Measurements from ENCODE around the gene SHROOM4. TPM values are rescaled to one million over a fixed set of nuclear protein-coding genes. Genes with fewer than 3 reads are reported as not detected.

SHROOM4 gene
- total RNA-seq, 6 experiments from 2014 or later, result 0.55 to 2.0 (median 1.2) TPM

GRCh38 chrX:50644496-50644895, 169.5 kb downstream of the SHROOM4 start:
- Histone ChIP-seq H3K4me1 (no peaks in the 10 kb centered on the region), H3K4me3 (no peak overlapping the region), H3K27me3 (no peaks in the 10 kb centered on the region), H3K9me3 (no peaks in the 10 kb centered on the region), H3K27ac (no peak overlapping the region), H3K36me3 (no peaks in the 10 kb centered on the region)
- DNase-seq (no peak), ATAC-seq (no peak)
- TF ChIP-seq POLR2A (IDR thresholded peaks at IDR 0.05) (no peak), CTCF (IDR thresholded peaks at IDR 0.05) (no peak)
- intact Hi-C loops (cut with DNase I), result no loop called here

GRCh38 chrX:50643525-50644137, 170.4 kb downstream of the SHROOM4 start:
- no peaks in the 10 kb centered on the region for H3K36me3 ChIP-seq
- H3K9me3 ChIP-seq, result no peaks in the 10 kb centered on the region
- 22% methylated on average over 7 of the region's 7 CpGs for WGBS (ENCODE audit: insufficient coverage, low coverage, low lambda C conversion rate, missing lambda C conversion rate)
- H3K4me1 ChIP-seq, result no peaks in the 10 kb centered on the region
- peak in 1 of 3 donors; percentile 31 for DNase-seq
- H3K4me3 ChIP-seq, result no peak overlapping the region
- H3K27me3 ChIP-seq, result no peaks in the 10 kb centered on the region
- no peak overlapping the region for H3K27ac ChIP-seq
- intact Hi-C loops (cut with DNase I), result no loop called here
- TF ChIP-seq POLR2A (IDR thresholded peaks at IDR 0.05) (no peak), CTCF (IDR thresholded peaks at IDR 0.05) (no peak)
- peak; percentile 52 to 72 (median 60) for ATAC-seq

- ATAC-seq (peak in 2 of 4 donors; percentile 30 to 33), DNase-seq (peak in 2 of 3 donors; percentile 38 to 45)
- no peak overlapping the region for H3K27ac ChIP-seq
- 57% methylated on average over 2 of the region's 3 CpGs for WGBS (ENCODE audit: insufficient coverage, low coverage, low lambda C conversion rate, missing lambda C conversion rate)
- H3K4me1 ChIP-seq, result no peaks in the 10 kb centered on the region
- H3K27me3 ChIP-seq, result no peaks in the 10 kb centered on the region
- no peak for TF ChIP-seq POLR2A (IDR thresholded peaks at IDR 0.05)
- no peak for TF ChIP-seq CTCF (IDR thresholded peaks at IDR 0.05)
- H3K36me3 ChIP-seq, result no peaks in the 10 kb centered on the region
- intact Hi-C loops (cut with DNase I), result no loop called here
- H3K4me3 ChIP-seq, result no peak overlapping the region
- no peaks in the 10 kb centered on the region for H3K9me3 ChIP-seq
Measured at GRCh38 chrX:50638123-50638522, 175.9 kb downstream of the SHROOM4 start.

GRCh38 chrX:50635817-50636365, 178.1 kb downstream of the SHROOM4 start:
- H3K27me3 ChIP-seq, result no peaks in the 10 kb centered on the region
- 75% methylated on average over 4 of the region's 4 CpGs for WGBS (ENCODE audit: insufficient coverage, low coverage, low lambda C conversion rate, missing lambda C conversion rate)
- no peak overlapping the region for H3K4me3 ChIP-seq
- no peaks in the 10 kb centered on the region for H3K36me3 ChIP-seq
- DNase-seq, result no peak
- no peaks in the 10 kb centered on the region for H3K4me1 ChIP-seq
- TF ChIP-seq POLR2A (IDR thresholded peaks at IDR 0.05), result no peak
- no peak for TF ChIP-seq CTCF (IDR thresholded peaks at IDR 0.05)
- intact Hi-C loops (cut with DNase I), result no loop called here
- ATAC-seq, result no peak
- no peaks in the 10 kb centered on the region for H3K9me3 ChIP-seq
- no peak overlapping the region for H3K27ac ChIP-seq

All from right lobe of liver (tissue), 6 donors.